GM12892 (cell line): ENCODE results near the gene C2orf74.

Experiments
- DNase-seq: peaks from one replicate; pipeline ENCODE4 v3.0.0; 2011; ENCODE audit not compliant: insufficient read length
- FAIRE-seq: peaks from 2 replicates; lab custom pipeline; 2011; peaks lifted over from hg19 to GRCh38; lab: Jason Lieb, UNC
- POLR2A ChIP-seq: IDR thresholded peaks from 2 replicates; pipeline ENCODE4 v1.6.1; 2011; ENCODE audit warnings: low read depth, low read length, control low read depth
- POLR2AphosphoS5 ChIP-seq: IDR thresholded peaks from 2 replicates; pipeline ENCODE4 v1.6.1; 2011; ENCODE audit warnings: low read depth, low read length, control low read depth
- TAF1 ChIP-seq: IDR thresholded peaks from 2 replicates; pipeline ENCODE4 v1.6.1; 2011; ENCODE audit warnings: low read depth, mild to moderate bottlenecking, control low read depth, low read length, borderline replicate concordance

Gene C2orf74

DNA sequence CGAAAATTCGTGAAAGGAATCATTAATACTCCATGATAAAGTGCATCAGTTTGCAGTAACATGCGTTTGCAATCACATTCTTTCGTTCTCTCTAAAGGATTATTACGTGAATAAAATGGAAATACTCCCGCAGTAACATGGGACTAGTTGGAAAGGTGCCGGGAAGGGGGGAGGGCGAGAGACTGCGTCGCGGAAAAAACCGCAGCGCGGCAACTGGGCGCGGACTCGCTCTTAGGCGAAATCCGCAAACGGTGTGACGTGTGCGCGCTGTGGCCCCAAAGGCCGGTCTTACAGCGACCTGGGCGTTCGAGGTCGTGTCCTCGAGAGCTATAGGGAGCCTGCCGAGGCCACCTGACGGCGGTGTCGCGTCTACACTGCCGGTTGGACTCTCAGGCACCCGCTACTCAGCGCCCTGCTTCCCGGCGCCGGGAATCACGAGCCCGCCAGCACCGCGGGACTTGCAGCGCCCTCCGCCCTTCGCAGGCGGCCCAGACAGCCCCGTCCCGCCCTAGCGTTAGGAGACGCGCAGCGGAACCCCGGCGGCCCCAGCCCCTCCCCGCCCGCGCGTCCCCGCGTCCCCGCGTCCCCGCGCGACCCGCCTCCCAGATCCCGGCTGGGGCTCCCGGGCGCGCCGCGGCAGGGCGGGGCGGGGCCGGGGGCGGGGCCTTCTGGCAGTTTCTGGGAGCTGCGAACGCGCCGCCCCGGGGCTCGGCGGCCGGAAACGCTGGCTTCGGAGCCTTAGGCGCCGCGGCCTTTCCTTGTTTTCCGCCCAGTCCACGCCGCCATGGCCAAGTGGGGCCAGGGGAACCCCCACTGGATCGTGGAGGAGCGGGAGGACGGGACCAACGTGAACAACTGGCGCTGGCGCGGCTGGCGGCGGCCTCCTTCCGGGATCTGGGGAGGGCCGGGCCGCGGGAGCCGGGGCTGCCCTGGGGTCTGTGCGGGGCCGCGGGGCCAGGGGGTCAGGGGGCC, 15.1 kb downstream of the C2orf74 start:
- TF ChIP-seq TAF1: 0 out of 2 replicates have a peak, but pooled peaks have one; percentile 44
- peak; percentile 90 for TF ChIP-seq POLR2A
- TF ChIP-seq POLR2AphosphoS5: peak; percentile 91
- DNase-seq (peak; percentile 99), FAIRE-seq (peak; percentile 85)

GRCh38 chr2:61177727-61178549, 15.9 kb downstream of the C2orf74 start:
- peak; percentile 12; the same call in 1 of the 2 replicates for TF ChIP-seq POLR2A
- TF ChIP-seq POLR2AphosphoS5: 0 out of 2 replicates have a peak, but pooled peaks have one; percentile 54
- TF ChIP-seq TAF1: no peak
- FAIRE-seq (peak; percentile 48), DNase-seq (peak; percentile 29)

- FAIRE-seq: no peak
- TF ChIP-seq TAF1 (no peak), POLR2AphosphoS5 (no peak), POLR2A (no peak)
- DNase-seq: no peak
Observed at GRCh38 chr2:61178603-61179545, 16.9 kb downstream of the C2orf74 start.

DNA sequence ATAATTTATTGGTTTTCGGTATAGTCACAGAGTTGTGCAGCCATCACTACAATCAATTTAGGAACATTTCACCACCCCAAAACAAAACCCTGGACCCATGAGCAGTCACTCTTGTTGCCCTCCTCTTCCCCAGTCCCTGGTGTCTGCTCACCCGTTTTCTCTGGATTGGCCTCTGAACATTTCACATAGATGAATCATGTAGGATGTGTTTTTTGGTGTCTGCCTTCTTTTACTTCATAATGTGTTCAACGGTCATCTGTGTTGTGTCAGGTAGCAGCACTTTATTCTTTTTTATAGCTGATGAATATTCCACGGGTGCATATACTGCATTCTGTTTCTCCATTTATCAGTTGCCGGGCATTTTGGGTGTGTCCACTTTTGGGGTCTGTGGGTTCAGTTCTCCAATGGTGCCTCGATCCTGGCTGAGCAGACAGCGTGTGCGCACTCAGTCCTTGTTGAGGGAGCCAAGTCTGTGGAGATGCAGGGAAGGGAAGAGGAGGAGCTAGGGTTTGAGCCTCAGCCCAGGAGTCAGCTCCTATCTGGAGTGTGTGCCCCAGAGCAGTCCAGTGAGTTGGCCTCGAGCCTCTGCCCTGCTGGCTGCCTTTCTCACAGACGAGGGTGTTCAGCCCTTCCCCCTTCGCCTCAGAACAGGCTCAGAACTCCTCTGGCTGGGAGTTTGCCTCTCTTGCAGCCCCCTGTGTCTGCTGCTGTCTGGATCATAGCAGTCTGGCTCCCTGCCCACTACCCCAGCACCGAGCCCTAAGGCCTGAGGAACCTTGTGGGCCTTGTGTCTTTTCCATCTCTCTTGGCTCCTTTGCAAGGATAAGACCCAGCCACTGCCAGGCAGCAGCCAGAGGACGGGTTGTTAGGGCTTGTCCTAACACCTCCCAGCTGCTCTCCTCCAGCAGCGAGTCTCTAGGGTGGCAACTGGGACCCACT, 18.0 kb downstream of the C2orf74 start:
- no peak for TF ChIP-seq TAF1
- no peak for TF ChIP-seq POLR2A
- TF ChIP-seq POLR2AphosphoS5: peak; percentile 21; the same call in 1 of the 2 replicates

DNA sequence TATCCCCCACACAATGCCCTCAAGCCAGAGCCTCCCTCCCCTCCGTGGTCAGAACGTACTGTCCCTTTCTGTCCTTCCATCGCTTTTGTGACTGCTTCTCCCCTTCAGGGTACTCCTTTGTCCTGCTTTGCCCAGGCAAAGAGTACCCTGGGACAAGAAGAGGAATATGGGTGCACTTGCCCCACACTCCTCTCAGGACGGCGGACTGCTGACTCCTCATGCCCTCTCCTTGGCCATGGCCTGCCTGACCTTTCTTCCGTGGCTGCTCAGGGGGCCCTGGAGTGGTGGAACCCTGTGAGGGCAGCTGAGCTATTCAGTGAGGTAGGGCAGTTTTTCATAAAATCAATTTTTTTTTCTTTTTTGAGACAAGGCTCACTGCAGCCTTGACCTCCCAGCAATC, 18.7 kb downstream of the C2orf74 start:
- TF ChIP-seq TAF1 (no peak), POLR2AphosphoS5 (no peak), POLR2A (no peak)
- FAIRE-seq: no peak
- DNase-seq: no peak

More for the DNA sequence above, 18.0 kb downstream of the C2orf74 start:
- no peak for DNase-seq
- no peak for FAIRE-seq

DNA sequence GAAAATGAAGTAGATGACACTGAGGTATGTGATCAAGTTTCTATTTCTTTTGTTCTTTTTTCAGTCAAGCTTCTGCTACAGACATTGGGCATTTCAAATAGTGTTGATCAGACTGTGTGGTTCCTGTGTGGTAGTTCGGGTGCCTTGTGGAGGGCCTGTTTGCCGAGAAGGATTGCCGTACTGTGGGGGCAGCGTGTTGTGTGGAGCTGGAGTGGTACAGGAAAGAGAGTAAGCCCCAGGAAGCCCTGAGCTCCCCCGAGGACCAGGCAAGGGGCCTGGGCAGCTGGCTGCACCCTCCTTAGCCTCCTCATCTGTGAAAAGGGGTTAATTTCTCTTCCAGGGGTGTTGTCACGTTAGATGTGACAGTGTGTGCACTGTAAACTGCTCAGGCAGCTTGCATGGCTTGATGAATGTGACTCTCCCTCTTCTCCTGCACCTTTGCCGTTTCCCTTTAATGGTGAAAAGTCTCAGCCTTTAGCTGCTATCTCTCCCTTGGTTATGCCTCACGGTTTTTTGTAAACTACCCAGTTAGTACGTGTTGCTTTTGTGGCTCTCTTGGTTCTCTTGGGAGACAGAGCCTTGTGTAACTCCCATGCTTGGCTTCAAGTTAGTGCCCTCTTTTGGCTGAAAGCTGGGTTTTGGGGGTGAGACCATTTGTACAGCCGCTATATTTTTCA, 19.5 kb downstream of the C2orf74 start:
- TF ChIP-seq TAF1 (no peak), POLR2A (no peak), POLR2AphosphoS5 (no peak)
- DNase-seq: no peak
- FAIRE-seq: no peak

DNA sequence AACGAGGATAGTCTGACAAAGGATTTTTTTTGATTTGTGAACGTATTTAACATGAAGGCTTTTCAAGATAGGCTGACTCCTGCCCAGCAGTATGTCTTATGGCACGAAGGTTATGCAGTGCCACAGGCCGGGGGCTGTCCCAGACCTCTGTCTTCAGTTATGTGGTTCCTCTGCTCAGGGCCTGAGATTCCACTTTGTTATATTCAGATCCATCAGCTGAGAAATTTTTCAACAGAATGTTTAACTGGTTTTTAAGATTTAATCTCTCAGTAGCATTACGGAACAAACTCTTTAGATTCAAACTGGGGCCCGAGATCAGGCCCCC, 20.0 kb downstream of the C2orf74 start:
- TF ChIP-seq TAF1 (no peak), POLR2A (no peak), POLR2AphosphoS5 (no peak)
- FAIRE-seq (no peak), DNase-seq (no peak)

GRCh38 chr2:61183795-61184194, 21.8 kb downstream of the C2orf74 start:
- DNase-seq (no peak), FAIRE-seq (no peak)
- TF ChIP-seq TAF1 (no peak), POLR2A (no peak), POLR2AphosphoS5 (no peak)

- FAIRE-seq: no peak
- no peak for TF ChIP-seq POLR2A
- no peak for TF ChIP-seq TAF1
- no peak for TF ChIP-seq POLR2AphosphoS5
- no peak for DNase-seq
Observed at GRCh38 chr2:61184263-61184662, 22.3 kb downstream of the C2orf74 start.
